Right lobe of liver (tissue), 6 donors: ENCODE data around the gene GTPBP10. TPM values are rescaled to one million over a fixed set of nuclear protein-coding genes. Genes with fewer than 3 reads are reported as not detected.

Experiments used
- ATAC-seq, 4 donors: fragments of 200-7000 bp; cut with Tn5 transposase; one replicate each; pipeline ENCODE4 v1.9.1; 2020; ENCODE audit warnings: mild to moderate bottlenecking in 4 of 4, moderate library complexity in 4 of 4
- DNase-seq, 3 donors: peaks; one replicate each; pipeline ENCODE4 v3.0.0-alpha.2; 2020
- H3K27ac ChIP-seq, 3 donors: fragments of 200-600 bp; one replicate each; pipeline ENCODE4 v1.8.0; 2022
- H3K27me3 ChIP-seq, 2 donors: fragments of 200-600 bp; one replicate each; pipeline ENCODE4 v1.8.0; 2022
- H3K36me3 ChIP-seq, 4 donors: fragments of 200-600 bp; sonication (generic) in 1 of 4; one replicate each; pipeline versions ENCODE4 v1.5.1 to v1.8.0; 2017 to 2022; ENCODE audit warnings: control low read depth in 1 of 4
- H3K4me1 ChIP-seq, 4 donors: fragments of 200-600 bp; sonication (generic) in 1 of 4; one replicate each; pipeline versions ENCODE4 v1.5.1 to v1.8.0; 2017 to 2022; ENCODE audit warnings: control low read depth in 1 of 4
- H3K4me3 ChIP-seq, 3 donors: fragments of 200-600 bp; one replicate each; pipeline ENCODE4 v1.8.0; 2022
- H3K9me3 ChIP-seq, 4 donors: fragments of 200-600 bp; sonication (generic) in 1 of 4; one replicate each; pipeline versions ENCODE4 v1.5.1 to v1.8.0; 2017 to 2022; ENCODE audit warnings: control low read depth in 1 of 4
- POLR2A ChIP-seq: fragments of 450-650 bp; IDR thresholded peaks from one replicate; pipeline ENCODE4 v1.6.1; 2017; ENCODE audit warnings: antibody characterized with exemption, mild to moderate bottlenecking
- WGBS: methylation state at CpG from one replicate; pipeline ENCODE4 v1.1.6; 2018; ENCODE audit warnings: low coverage, low lambda C conversion rate; ENCODE audit not compliant: insufficient coverage; ENCODE audit errors: missing lambda C conversion rate; 5-methylcytosine and 5-hydroxymethylcytosine counted together
- intact Hi-C, 2 donors: fragments of 100-400 bp; cut with DNase I; formaldehyde crosslinking; loops; one replicate each; pipeline versions ENCODE4 v1.11.2 to v1.14.1; 2022
- total RNA-seq, 6 experiments: library from RNA; depleted of rRNA in 2 of 6; stranded (reverse); fragments of >200 nt in 2 of 6; fragmentation: NEBNext Ultra II Directional in 3 of 6; extraction: Animal tissue kit (Norgen Biotek cat#: 25700) in 3 of 6; gene quantifications; one replicate each; pipeline versions ENCODE4 v1.1.0 to v1.2.4, GENCODE V29; 2016 to 2023
- TF ChIP-seq, protein P1 (sequence below), 4 donors: fragments of 200-600 bp in 3 of 4; fragments of 450-650 bp in 1 of 4; IDR thresholded peaks; one replicate each; pipeline versions ENCODE4 v1.5.1 to v1.8.0; 2016 to 2022; ENCODE audit warnings: antibody characterized with exemption in 4 of 4, mild to moderate bottlenecking in 2 of 4
- donor health status: DM: no; HTN: yes; CAD: no.
- donor health status: DM: no; HTN: no; CAD: no.
- donor health status: DM: no; HTN: no; CAD: no.
- donor health status: DM: no; HTN: yes; CAD: no.
- donor health status: DM: no; HTN: yes; CAD: no.

GTPBP10 gene
- total RNA-seq, 6 experiments from 2014 or later: 16.1 to 21.8 (median 18.7) TPM

DNA sequence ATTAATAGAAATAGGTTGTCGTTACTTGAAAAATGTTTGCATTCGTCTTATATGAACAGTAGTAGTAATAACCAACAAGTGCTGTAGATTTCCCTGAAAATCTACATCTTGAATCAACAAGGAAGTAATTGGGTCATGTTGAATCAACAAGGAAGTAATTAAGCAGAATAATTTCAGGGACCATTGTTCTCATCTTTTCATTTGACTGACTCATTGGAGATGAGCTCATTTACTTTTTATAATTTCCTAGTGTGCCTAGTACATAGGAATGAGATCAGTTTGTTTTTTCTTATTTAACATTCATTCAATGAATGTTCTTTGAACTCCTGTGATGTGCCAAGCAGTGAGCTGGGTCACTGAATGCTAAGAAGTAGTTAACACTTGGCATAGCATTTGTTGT, 65.0 kb downstream of the GTPBP10 start:
- H3K4me1 ChIP-seq: peaks cover 0 to 53% (median 17%) of the 10 kb centered on the region in 4 donors
- no peak for DNase-seq
- no peak overlapping the region for H3K4me3 ChIP-seq
- WGBS: 91% methylated on average over 2 of the region's 2 CpGs
- peaks cover 0 to 11% (median 4%) of the 10 kb centered on the region in 4 donors for H3K36me3 ChIP-seq
- no peaks in the 10 kb centered on the region for H3K9me3 ChIP-seq
- H3K27me3 ChIP-seq: no peaks in the 10 kb centered on the region
- peak overlapping the region; percentile 8 to 66 (median 54) for H3K27ac ChIP-seq
- intact Hi-C loops: loop anchor here in 1 of 2 donors (10.0 kb wide), 1 partner anchor 77 kb away; no protein-coding TSS in a partner anchor
- no peak for TF ChIP-seq POLR2A
- TF ChIP-seq, protein P1, sequence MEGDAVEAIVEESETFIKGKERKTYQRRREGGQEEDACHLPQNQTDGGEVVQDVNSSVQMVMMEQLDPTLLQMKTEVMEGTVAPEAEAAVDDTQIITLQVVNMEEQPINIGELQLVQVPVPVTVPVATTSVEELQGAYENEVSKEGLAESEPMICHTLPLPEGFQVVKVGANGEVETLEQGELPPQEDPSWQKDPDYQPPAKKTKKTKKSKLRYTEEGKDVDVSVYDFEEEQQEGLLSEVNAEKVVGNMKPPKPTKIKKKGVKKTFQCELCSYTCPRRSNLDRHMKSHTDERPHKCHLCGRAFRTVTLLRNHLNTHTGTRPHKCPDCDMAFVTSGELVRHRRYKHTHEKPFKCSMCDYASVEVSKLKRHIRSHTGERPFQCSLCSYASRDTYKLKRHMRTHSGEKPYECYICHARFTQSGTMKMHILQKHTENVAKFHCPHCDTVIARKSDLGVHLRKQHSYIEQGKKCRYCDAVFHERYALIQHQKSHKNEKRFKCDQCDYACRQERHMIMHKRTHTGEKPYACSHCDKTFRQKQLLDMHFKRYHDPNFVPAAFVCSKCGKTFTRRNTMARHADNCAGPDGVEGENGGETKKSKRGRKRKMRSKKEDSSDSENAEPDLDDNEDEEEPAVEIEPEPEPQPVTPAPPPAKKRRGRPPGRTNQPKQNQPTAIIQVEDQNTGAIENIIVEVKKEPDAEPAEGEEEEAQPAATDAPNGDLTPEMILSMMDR (IDR thresholded peaks at IDR 0.05): no peak
- ATAC-seq: peak in 1 of 4 donors; percentile 61

DNA sequence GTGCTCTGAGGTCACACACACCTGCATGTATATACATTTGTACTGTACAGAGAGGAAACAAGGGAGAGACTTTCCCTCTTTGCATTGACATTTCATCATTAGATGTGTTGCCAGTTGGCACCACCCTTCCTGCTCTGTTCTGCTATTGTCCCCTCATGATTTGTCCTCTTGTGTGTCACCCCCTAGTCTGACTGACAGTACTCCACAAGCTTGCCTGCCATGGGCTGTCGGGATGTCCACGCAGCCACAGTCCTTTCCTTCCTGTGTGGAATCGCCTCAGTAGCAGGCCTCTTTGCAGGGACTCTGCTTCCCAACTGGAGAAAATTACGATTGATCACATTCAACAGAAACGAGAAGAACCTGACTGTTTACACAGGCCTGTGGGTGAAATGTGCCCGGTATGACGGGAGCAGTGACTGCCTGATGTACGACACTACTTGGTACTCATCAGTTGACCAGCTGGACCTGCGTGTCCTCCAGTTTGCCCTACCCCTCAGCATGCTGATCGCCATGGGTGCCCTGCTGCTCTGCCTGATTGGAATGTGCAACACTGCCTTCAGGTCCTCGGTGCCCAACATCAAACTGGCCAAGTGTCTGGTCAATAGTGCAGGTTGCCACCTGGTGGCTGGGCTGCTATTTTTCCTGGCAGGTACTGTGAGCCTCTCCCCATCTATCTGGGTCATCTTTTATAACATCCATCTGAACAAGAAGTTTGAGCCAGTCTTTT, 66.1 kb downstream of the GTPBP10 start:
- intact Hi-C loops: loop anchor here in 1 of 2 donors (10.0 kb wide), 1 partner anchor 78 kb away; no protein-coding TSS in a partner anchor
- peak overlapping the region in 2 of 3 donors; percentile 54 to 61 for H3K27ac ChIP-seq

DNA sequence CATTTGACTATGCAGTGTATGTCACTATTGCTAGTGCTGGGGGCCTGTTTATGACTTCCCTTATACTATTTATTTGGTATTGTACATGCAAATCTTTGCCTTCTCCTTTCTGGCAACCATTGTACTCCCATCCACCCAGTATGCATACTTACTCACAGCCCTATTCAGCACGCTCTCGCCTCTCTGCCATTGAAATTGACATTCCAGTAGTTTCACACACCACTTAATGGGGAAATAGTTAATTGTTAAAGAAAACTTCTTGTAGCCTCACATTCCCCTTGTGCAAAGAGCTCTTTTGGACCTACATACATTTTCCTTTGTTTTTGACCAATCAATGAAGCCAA, 66.6 kb downstream of the GTPBP10 start:
- TF ChIP-seq, protein P1 (IDR thresholded peaks at IDR 0.05): no peak
- TF ChIP-seq POLR2A: no peak
- 95% methylated on average over 2 of the region's 2 CpGs for WGBS
- H3K4me1 ChIP-seq: peaks cover 0 to 47% (median 11%) of the 10 kb centered on the region in 4 donors
- intact Hi-C loops: loop anchor here in 1 of 2 donors (10.0 kb wide), 1 partner anchor 78 kb away; no protein-coding TSS in a partner anchor
- no peak overlapping the region for H3K27ac ChIP-seq
- no peak for ATAC-seq
- H3K4me3 ChIP-seq: no peak overlapping the region
- no peak for DNase-seq
- H3K9me3 ChIP-seq: no peaks in the 10 kb centered on the region
- H3K27me3 ChIP-seq: no peaks in the 10 kb centered on the region
- peaks cover 0 to 14% (median 4%) of the 10 kb centered on the region in 4 donors for H3K36me3 ChIP-seq

More for the DNA sequence above, 66.1 kb downstream of the GTPBP10 start:
- no peak for TF ChIP-seq POLR2A
- TF ChIP-seq, protein P1 (IDR thresholded peaks at IDR 0.05): peak; percentile 41 to 67 (median 62)
- 62% methylated on average over 6 of the region's 11 CpGs for WGBS
- Histone ChIP-seq H3K4me1 (peaks cover 0 to 51% (median 12%) of the 10 kb centered on the region in 4 donors), H3K27me3 (no peaks in the 10 kb centered on the region), H3K4me3 (no peak overlapping the region), H3K36me3 (peaks cover 0 to 14% (median 4%) of the 10 kb centered on the region in 4 donors), H3K9me3 (no peaks in the 10 kb centered on the region)
- ATAC-seq (peak; percentile 76 to 94 (median 88)), DNase-seq (peak; percentile 73 to 79 (median 79))

DNA sequence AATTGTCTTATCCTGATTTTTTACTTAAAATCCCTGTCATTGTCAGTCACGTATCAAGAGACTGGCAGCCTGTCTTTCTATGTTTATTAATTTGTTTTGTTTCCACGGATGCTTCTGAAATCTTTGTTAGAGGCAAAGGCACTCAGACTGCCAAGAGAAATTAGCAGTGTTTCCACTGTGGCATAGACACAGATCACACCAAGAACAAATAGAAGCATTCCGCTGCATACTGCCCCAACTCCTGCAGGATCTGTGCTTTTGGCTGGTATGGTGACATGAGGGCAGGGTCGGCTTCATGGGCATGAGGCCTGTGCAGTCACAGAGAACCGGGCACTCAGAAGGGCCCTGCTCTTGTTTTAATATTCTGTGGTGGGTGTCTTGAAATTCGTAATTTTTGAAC, 75.1 kb downstream of the GTPBP10 start:
- TF ChIP-seq, protein P1 (IDR thresholded peaks at IDR 0.05): no peak
- TF ChIP-seq POLR2A: no peak
- Histone ChIP-seq H3K4me1 (no peaks in the 10 kb centered on the region), H3K4me3 (no peak overlapping the region), H3K27me3 (no peaks in the 10 kb centered on the region), H3K36me3 (peaks cover 0 to 1% (median 0%) of the 10 kb centered on the region in 4 donors), H3K9me3 (no peaks in the 10 kb centered on the region), H3K27ac (no peak overlapping the region)
- 75% methylated on average over 6 of the region's 6 CpGs for WGBS
- ATAC-seq: no peak
- intact Hi-C loops: no loop called here
- DNase-seq: no peak
